GM18498 (cell line): ENCODE results near the gene TMEM242.
"Not testable (repeated sequence)": the region's sequence is repeated elsewhere in the genome, so short reads cannot be mapped to it uniquely, and the experiment has no call there.

ENCODE experiments used
- ATAC-seq: cut with Tn5 transposase; IDR thresholded peaks from one replicate; pipeline ENCODE4 v1.9.1; 2021; ENCODE audit warnings: mild to moderate bottlenecking, moderate library complexity; ENCODE audit not compliant: unreplicated experiment

TMEM242 gene

GRCh38 chr6:157325069-157325805, 1.9 kb upstream of the TMEM242 start:
- no peak for ATAC-seq

- ATAC-seq: peak; percentile 37
Measured at GRCh38 chr6:157323966-157324300, 614 bp upstream of the TMEM242 start.

GRCh38 chr6:157322792-157323254, 496 bp downstream of the TMEM242 start:
- no peak for ATAC-seq

GRCh38 chr6:157316871-157317814, 6.2 kb downstream of the TMEM242 start:
- no peak for ATAC-seq

GRCh38 chr6:157314705-157315321, 8.5 kb downstream of the TMEM242 start:
- peak; percentile 70 for ATAC-seq

- no peak for ATAC-seq
Measured at GRCh38 chr6:157313531-157314467, 9.5 kb downstream of the TMEM242 start.

GRCh38 chr6:157312757-157313156, 10.6 kb downstream of the TMEM242 start:
- no peak for ATAC-seq

GRCh38 chr6:157310693-157311092, 12.6 kb downstream of the TMEM242 start:
- ATAC-seq: not testable (repeated sequence)

GRCh38 chr6:157307661-157308060, 15.7 kb downstream of the TMEM242 start:
- no peak for ATAC-seq

- ATAC-seq: no peak
Measured at GRCh38 chr6:157305670-157306653, 17.4 kb downstream of the TMEM242 start.

- ATAC-seq: no peak
Measured at GRCh38 chr6:157304899-157305663, 18.2 kb downstream of the TMEM242 start.

- no peak for ATAC-seq
Measured at GRCh38 chr6:157302736-157303135, 20.6 kb downstream of the TMEM242 start.

GRCh38 chr6:157300436-157300835, 22.9 kb downstream of the TMEM242 start:
- no peak for ATAC-seq

- no peak for ATAC-seq
Measured at GRCh38 chr6:157300006-157300405, 23.3 kb downstream of the TMEM242 start.

- no peak for ATAC-seq
Measured at GRCh38 chr6:157298216-157298724, 25.0 kb downstream of the TMEM242 start.

- no peak for ATAC-seq
Measured at GRCh38 chr6:157294654-157295053, 28.7 kb downstream of the TMEM242 start.

GRCh38 chr6:157293780-157294179, 29.5 kb downstream of the TMEM242 start:
- no peak for ATAC-seq

- no peak for ATAC-seq
Measured at GRCh38 chr6:157292202-157292601, 31.1 kb downstream of the TMEM242 start.
